Left lung (tissue), 10 donors: Measurements from ENCODE around the gene JRKL. TPM values are rescaled to one million over a fixed set of nuclear protein-coding genes. Genes with fewer than 3 reads are reported as not detected.

Source experiments
- ATAC-seq: fragments of 200-7000 bp; cut with Tn5 transposase; one replicate; pipeline ENCODE4 v1.9.1; 2020; ENCODE audit warnings: moderate library complexity
- DNase-seq, 4 donors: peaks; one replicate each; pipeline ENCODE4 v3.0.0-alpha.2; 2013 to 2020
- H3K27ac ChIP-seq, 2 donors: fragments of 200-600 bp; sonication (generic) in 1 of 2; one replicate each; pipeline versions ENCODE4 v1.5.0 to v1.8.0; 2020 to 2021
- H3K27me3 ChIP-seq, 2 donors: fragments of 200-600 bp; sonication (generic) in 1 of 2; one replicate each; pipeline versions ENCODE4 v1.5.0 to v1.8.0; 2020 to 2021
- H3K36me3 ChIP-seq, 2 donors: fragments of 200-600 bp; sonication (generic) in 1 of 2; one replicate each; pipeline versions ENCODE4 v1.5.0 to v1.8.0; 2020 to 2021
- H3K4me1 ChIP-seq, 2 donors: fragments of 200-600 bp; one replicate each; pipeline ENCODE4 v1.8.0; 2021
- H3K4me3 ChIP-seq, 2 donors: fragments of 200-600 bp; sonication (generic) in 1 of 2; one replicate each; pipeline versions ENCODE4 v1.5.0 to v1.8.0; 2020 to 2021; ENCODE audit warnings: mild to moderate bottlenecking in 1 of 2
- H3K9me3 ChIP-seq, 2 donors: fragments of 200-600 bp; sonication (generic) in 1 of 2; one replicate each; pipeline versions ENCODE4 v1.5.0 to v1.8.0; 2020 to 2021
- CTCF ChIP-seq, 2 donors: fragments of 200-600 bp; sonication (generic) in 1 of 2; IDR thresholded peaks; one replicate each; pipeline versions ENCODE4 v1.5.0 to v1.8.0; 2021; ENCODE audit warnings: antibody characterized with exemption in 2 of 2
- intact Hi-C, 2 donors: fragments of 100-400 bp; cut with DNase I; formaldehyde crosslinking; loops; one replicate each; pipeline versions ENCODE4 v1.11.2 to v1.14.2; 2022
- polyA plus RNA-seq, 6 donors: library from polyadenylated mRNA; unstranded; fragments of 120-200 nt; gene quantifications; one replicate each; pipeline ENCODE4 v1.2.1, GENCODE V29; 2013; ENCODE audit not compliant: insufficient read length in 6 of 6
- total RNA-seq, 2 donors: library from RNA; stranded (reverse); fragmentation: NEBNext Ultra II Directional; extraction: Animal tissue kit (Norgen Biotek cat#: 25700); gene quantifications; one replicate each; pipeline ENCODE4 v1.2.1, GENCODE V29; 2021
- donor health status: DM: no; HTN: yes; CAD: no.
- donor health status: DM: no; HTN: no; CAD: no.

The JRKL gene
- total and polyA plus RNA-seq, 8 donors: 10.4 to 29.2 (median 26.6) TPM

DNA sequence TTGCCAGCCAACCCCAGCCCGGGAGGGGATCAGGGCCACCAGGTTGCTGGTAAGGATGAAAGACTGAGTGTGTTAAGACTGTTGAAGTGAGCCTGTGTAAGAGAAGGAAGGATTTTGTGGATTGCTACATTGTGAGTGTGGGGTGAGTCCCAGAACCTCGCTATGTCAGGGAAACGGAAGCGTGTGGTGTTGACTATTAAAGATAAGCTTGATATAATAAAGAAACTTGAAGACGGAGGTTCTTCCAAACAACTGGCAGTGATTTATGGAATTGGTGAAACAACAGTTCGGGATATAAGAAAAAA is 627 bp downstream of the JRKL start:
- Histone ChIP-seq H3K4me1 (peaks cover 0 to 35% of the 10 kb centered on the region in 2 donors), H3K9me3 (no peaks in the 10 kb centered on the region), H3K36me3 (no peaks in the 10 kb centered on the region), H3K27me3 (no peaks in the 10 kb centered on the region), H3K27ac (peak overlapping the region; percentile 89 to 94), H3K4me3 (peak overlapping the region; percentile 68 to 75)
- ATAC-seq: peak; percentile 9
- intact Hi-C loops: loop anchor here in 1 of 2 donors (10.0 kb wide), 1 partner anchor 556 kb away; no protein-coding TSS in a partner anchor
- DNase-seq: peak in 1 of 4 donors; percentile 29
- TF ChIP-seq CTCF (IDR thresholded peaks at IDR 0.05): no peak

DNA sequence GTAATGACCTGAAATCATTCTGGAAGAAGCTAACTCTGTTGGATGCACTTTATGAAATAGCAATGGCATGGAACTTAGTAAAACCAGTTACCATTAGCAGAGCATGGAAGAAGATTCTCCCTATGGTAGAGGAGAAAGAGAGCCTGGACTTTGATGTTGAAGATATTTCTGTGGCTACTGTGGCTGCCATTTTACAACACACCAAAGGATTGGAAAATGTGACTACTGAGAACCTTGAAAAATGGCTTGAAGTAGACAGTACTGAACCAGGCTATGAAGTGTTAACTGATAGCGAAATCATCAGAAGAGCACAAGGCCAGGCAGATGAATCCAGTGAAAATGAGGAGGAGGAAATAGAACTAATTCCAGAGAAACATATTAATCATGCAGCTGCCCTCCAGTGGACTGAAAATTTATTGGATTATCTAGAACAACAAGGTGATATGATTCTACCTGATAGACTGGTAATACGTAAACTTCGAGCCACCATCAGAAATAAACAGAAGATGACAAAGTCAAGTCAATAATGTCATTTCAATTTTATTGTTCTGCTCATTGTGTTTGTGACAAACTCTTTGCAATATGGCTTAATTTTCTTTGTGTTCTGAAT is 2.0 kb downstream of the JRKL start:
- intact Hi-C loops: loop anchor here in 1 of 2 donors (10.0 kb wide), 1 partner anchor 557 kb away; no protein-coding TSS in a partner anchor
- Histone ChIP-seq H3K4me3 (no peak overlapping the region), H3K36me3 (no peaks in the 10 kb centered on the region), H3K27me3 (no peaks in the 10 kb centered on the region), H3K4me1 (peaks cover 0 to 35% of the 10 kb centered on the region in 2 donors), H3K27ac (no peak overlapping the region), H3K9me3 (no peaks in the 10 kb centered on the region)
- DNase-seq (no peak), ATAC-seq (no peak)
- no peak for TF ChIP-seq CTCF (IDR thresholded peaks at IDR 0.05)

GRCh38 chr11:96393753-96394348 is 4.0 kb downstream of the JRKL start:
- ATAC-seq: no peak
- peak in 2 of 4 donors; percentile 23 to 35 for DNase-seq
- intact Hi-C loops: loop anchor here in 1 of 2 donors (10.0 kb wide), 1 partner anchor 559 kb away; no protein-coding TSS in a partner anchor
- no peaks in the 10 kb centered on the region for H3K27me3 ChIP-seq
- H3K4me1 ChIP-seq: peaks cover 0 to 17% of the 10 kb centered on the region in 2 donors
- H3K27ac ChIP-seq: no peak overlapping the region
- TF ChIP-seq CTCF (IDR thresholded peaks at IDR 0.05): peak; percentile 60 to 68
- no peak overlapping the region for H3K4me3 ChIP-seq
- no peaks in the 10 kb centered on the region for H3K36me3 ChIP-seq
- no peaks in the 10 kb centered on the region for H3K9me3 ChIP-seq

GRCh38 chr11:96394773-96395172 is 5.0 kb downstream of the JRKL start:
- H3K36me3 ChIP-seq: no peaks in the 10 kb centered on the region
- DNase-seq (no peak), ATAC-seq (no peak)
- TF ChIP-seq CTCF (IDR thresholded peaks at IDR 0.05): no peak
- H3K27ac ChIP-seq: no peak overlapping the region
- intact Hi-C loops: loop anchor here in 1 of 2 donors (10.0 kb wide), 1 partner anchor 560 kb away; no protein-coding TSS in a partner anchor
- H3K4me3 ChIP-seq: no peak overlapping the region
- no peaks in the 10 kb centered on the region for H3K27me3 ChIP-seq
- no peaks in the 10 kb centered on the region for H3K9me3 ChIP-seq
- H3K4me1 ChIP-seq: peaks cover 0 to 14% of the 10 kb centered on the region in 2 donors

GRCh38 chr11:96396637-96397036 is 6.8 kb downstream of the JRKL start:
- intact Hi-C loops: loop anchor here in 1 of 2 donors (10.0 kb wide), 1 partner anchor 562 kb away; no protein-coding TSS in a partner anchor

More at GRCh38 chr11:96396637-96397036, 6.8 kb downstream of the JRKL start:
- H3K4me3 ChIP-seq: no peak overlapping the region
- H3K4me1 ChIP-seq: peaks cover 0 to 3% of the 10 kb centered on the region in 2 donors
- DNase-seq: no peak
- ATAC-seq: no peak
- H3K27ac ChIP-seq: no peak overlapping the region
- no peaks in the 10 kb centered on the region for H3K36me3 ChIP-seq
- TF ChIP-seq CTCF (IDR thresholded peaks at IDR 0.05): no peak
- no peaks in the 10 kb centered on the region for H3K9me3 ChIP-seq
- no peaks in the 10 kb centered on the region for H3K27me3 ChIP-seq
